ENCODE results near the gene OPCML. TPM values are rescaled to one million over a fixed set of nuclear protein-coding genes. Genes with fewer than 3 reads are reported as not detected.

OPCML gene
- total RNA-seq, 1 donor from 2014 or later: 1.7 TPM

- DNase-seq (ENCODE audit: low spot score, unreplicated experiment): no peak
- Mint-ChIP-seq H3K27ac (no peak overlapping the region), H3K27me3 (peaks cover 2% of the 10 kb centered on the region), H3K4me3 (ENCODE audit: low read depth) (no peak overlapping the region), H3K9me3 (ENCODE audit: low read depth) (no peaks in the 10 kb centered on the region), H3K4me1 (ENCODE audit: low read depth) (no peaks in the 10 kb centered on the region), H3K36me3 (ENCODE audit: insufficient read depth) (no peaks in the 10 kb centered on the region)
- TF ChIP-seq CTCF (IDR thresholded peaks at IDR 0.05; ENCODE audit: unreplicated experiment): no peak
Measured at GRCh38 chr11:133271206-133271605, 261.1 kb downstream of the OPCML start.

DNA sequence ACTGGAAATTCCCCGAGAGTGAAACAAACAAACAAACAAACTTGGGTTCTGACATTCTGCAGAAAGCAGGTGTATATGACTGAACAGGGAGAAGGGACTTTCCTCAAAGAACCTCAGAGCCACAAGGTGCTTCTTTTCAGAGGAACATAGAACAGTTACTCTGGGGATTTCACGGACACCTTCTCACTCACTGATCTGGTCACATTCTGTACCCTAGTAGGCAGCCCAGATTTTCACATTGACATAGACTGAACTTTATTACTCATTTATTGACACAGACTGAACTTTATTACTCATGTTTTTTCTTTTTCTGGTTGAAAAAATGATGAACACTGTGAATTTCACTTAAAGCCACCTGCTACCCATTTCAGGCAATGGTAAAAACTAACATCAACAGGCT, 263.0 kb downstream of the OPCML start:
- no peaks in the 10 kb centered on the region for H3K36me3 Mint-ChIP-seq (ENCODE audit: insufficient read depth)
- peaks cover 15% of the 10 kb centered on the region for H3K27me3 Mint-ChIP-seq
- no peak overlapping the region for H3K4me3 Mint-ChIP-seq (ENCODE audit: low read depth)
- no peak for DNase-seq (ENCODE audit: low spot score, unreplicated experiment)
- H3K27ac Mint-ChIP-seq: no peak overlapping the region
- no peak for TF ChIP-seq CTCF (IDR thresholded peaks at IDR 0.05; ENCODE audit: unreplicated experiment)
- no peaks in the 10 kb centered on the region for H3K9me3 Mint-ChIP-seq (ENCODE audit: low read depth)
- H3K4me1 Mint-ChIP-seq (ENCODE audit: low read depth): no peaks in the 10 kb centered on the region

- DNase-seq (ENCODE audit: low spot score, unreplicated experiment): no peak
- TF ChIP-seq CTCF (IDR thresholded peaks at IDR 0.05; ENCODE audit: unreplicated experiment): no peak
- no peaks in the 10 kb centered on the region for H3K36me3 Mint-ChIP-seq (ENCODE audit: insufficient read depth)
- no peaks in the 10 kb centered on the region for H3K9me3 Mint-ChIP-seq (ENCODE audit: low read depth)
- H3K27me3 Mint-ChIP-seq: peaks cover 18% of the 10 kb centered on the region
- H3K4me3 Mint-ChIP-seq (ENCODE audit: low read depth): no peak overlapping the region
- H3K4me1 Mint-ChIP-seq (ENCODE audit: low read depth): no peaks in the 10 kb centered on the region
- H3K27ac Mint-ChIP-seq: no peak overlapping the region
Measured at GRCh38 chr11:133266986-133267385, 265.3 kb downstream of the OPCML start.

DNA sequence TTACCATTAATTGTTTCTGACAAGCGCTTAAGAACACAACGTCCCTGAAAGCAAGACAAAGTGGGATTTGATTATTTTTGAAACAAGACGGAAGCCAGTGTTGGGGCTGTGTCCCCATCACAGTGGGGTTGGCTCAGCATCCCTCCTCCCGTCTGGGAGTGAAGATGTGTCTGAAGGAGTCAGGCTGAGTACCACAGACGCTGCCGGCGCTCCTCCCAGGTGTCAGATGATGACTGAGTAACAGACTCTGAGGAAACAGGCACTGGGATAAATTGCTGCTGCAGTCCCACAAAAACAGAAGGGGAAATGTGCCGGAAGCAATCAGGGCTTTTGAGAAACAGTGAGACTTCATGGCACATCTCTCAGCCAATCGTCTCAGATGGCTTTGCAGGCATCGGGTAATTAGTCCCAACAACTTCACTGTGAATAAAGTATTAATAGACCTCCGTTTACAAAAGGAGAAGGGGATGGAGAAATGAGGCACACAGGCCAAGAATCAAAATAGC, 266.7 kb downstream of the OPCML start:
- H3K36me3 Mint-ChIP-seq (ENCODE audit: insufficient read depth): no peaks in the 10 kb centered on the region
- H3K27me3 Mint-ChIP-seq: peaks cover 18% of the 10 kb centered on the region
- no peak overlapping the region for H3K4me3 Mint-ChIP-seq (ENCODE audit: low read depth)
- no peaks in the 10 kb centered on the region for H3K9me3 Mint-ChIP-seq (ENCODE audit: low read depth)
- H3K4me1 Mint-ChIP-seq (ENCODE audit: low read depth): no peaks in the 10 kb centered on the region
- no peak overlapping the region for H3K27ac Mint-ChIP-seq
- no peak for DNase-seq (ENCODE audit: low spot score, unreplicated experiment)
- TF ChIP-seq CTCF (IDR thresholded peaks at IDR 0.05; ENCODE audit: unreplicated experiment): no peak

DNA sequence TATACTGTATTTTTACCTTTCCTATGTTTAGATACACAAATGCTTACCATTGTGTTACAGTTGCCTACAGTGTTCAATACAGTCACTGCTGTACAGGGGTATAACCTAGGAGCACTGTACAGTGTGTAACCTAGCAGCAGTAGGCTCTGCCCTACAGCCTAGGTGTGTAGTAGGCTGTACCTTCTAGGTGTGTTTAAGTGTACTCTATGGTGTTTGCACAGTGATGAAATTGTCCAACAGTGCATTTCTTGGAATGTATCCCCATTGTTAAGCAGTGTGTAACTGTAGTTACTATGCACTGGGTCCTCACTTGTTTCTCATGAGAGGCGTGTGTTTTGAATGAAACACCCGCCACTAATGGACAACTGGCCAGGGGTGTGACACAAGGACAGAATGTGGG, 269.0 kb downstream of the OPCML start:
- H3K27ac Mint-ChIP-seq: no peak overlapping the region
- no peak for DNase-seq (ENCODE audit: low spot score, unreplicated experiment)
- no peaks in the 10 kb centered on the region for H3K9me3 Mint-ChIP-seq (ENCODE audit: low read depth)
- H3K4me1 Mint-ChIP-seq (ENCODE audit: low read depth): no peaks in the 10 kb centered on the region
- no peaks in the 10 kb centered on the region for H3K36me3 Mint-ChIP-seq (ENCODE audit: insufficient read depth)
- TF ChIP-seq CTCF (IDR thresholded peaks at IDR 0.05; ENCODE audit: unreplicated experiment): no peak
- peaks cover 18% of the 10 kb centered on the region for H3K27me3 Mint-ChIP-seq
- H3K4me3 Mint-ChIP-seq (ENCODE audit: low read depth): no peak overlapping the region
